SHP77 (cell line): ENCODE results near the gene TBC1D22A.
A peak's percentile ranks its signal among the peaks of the same experiment; 100 is the strongest.
"Not testable (repeated sequence)": the region's sequence is repeated elsewhere in the genome, so short reads cannot be mapped to it uniquely, and the experiment has no call there.

Source experiments
- DNase-seq, 2 experiments: peaks; one replicate each; lab custom pipeline; 2025; lab: John Stamatoyannopoulos, UW

Gene TBC1D22A

DNA sequence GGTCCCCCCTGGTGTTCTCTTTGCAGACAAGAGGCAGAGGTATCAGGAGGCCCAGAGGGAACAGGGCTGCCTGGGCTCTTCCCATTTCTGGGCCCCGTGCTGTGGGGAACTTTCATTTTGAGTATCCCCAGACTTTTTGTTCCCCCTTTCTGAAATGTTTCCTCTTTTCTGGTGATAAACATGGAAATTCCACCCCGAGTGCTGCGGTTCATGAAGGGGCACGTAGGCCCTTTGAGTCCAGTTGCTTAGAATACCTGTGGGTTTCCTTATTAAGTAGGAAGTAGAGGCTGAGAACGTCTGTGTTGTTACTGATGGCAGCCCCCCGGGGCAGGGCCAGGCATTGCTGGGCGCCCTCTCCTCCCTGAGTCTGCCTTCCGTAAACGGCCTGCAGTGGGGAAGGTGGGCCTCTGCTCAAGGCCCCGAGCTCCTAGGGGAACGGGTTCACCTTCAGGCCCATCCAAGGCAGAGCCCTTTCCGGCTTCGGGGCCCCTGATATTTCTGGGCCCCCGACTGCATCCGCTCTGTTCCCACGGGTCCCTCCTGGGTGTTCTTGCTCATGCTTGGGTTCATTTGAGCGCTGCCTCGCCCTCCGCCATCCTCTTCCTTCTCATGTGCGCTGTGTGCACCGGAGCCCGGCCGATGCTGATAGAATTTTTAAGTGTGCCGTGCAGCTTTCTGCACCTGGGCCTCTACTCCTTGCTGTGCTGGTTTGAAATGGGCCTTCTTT is 12.0 kb downstream of the TBC1D22A start:
- DNase-seq, result no peak

GRCh38 chr22:46774980-46775849 is 12.8 kb downstream of the TBC1D22A start:
- peak in 1 of 2 experiments; percentile 16 for DNase-seq

GRCh38 chr22:46775850-46776826 is 13.7 kb downstream of the TBC1D22A start:
- no peak for DNase-seq

- no peak for DNase-seq
Observed at GRCh38 chr22:46776876-46777608, 14.6 kb downstream of the TBC1D22A start.

DNA sequence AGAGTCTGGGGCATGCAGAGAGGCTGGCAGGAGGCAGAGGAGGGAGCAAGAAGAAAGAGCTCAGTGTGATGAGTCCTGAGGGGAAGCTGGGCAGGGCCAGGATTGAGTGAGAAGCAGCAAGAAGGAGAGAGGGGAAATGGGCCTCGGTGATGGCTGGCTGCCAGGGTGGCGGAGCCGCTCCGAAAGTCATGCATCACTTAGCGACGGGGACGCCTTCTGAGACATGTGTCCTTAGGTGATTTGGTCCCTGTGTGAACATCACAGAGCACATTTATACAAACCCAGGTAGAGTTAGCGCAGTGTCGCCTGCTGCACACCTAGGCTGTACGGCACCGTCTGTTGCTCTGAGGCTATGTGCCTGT is 15.1 kb downstream of the TBC1D22A start:
- no peak for DNase-seq

DNA sequence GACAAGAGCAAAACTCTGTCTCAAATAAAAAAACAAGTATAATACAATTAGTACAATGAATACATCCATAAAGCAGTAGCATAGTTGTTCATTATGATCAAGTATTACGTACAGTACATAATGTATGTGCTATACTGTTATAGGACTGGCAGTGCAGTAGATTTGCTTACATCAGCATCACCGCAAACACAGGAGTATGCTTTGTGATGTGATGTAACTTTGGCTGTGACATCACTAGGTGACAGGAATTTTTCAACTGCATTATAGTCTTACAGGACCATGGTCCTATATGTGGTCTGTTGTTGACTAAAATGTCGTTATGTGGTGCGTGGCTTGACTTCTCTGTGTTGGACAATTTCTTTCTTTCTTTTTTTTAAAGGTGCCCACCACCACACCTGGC is 16.6 kb downstream of the TBC1D22A start:
- DNase-seq, result no peak

- no peak for DNase-seq
Observed at GRCh38 chr22:46779651-46780050, 17.2 kb downstream of the TBC1D22A start.

DNA sequence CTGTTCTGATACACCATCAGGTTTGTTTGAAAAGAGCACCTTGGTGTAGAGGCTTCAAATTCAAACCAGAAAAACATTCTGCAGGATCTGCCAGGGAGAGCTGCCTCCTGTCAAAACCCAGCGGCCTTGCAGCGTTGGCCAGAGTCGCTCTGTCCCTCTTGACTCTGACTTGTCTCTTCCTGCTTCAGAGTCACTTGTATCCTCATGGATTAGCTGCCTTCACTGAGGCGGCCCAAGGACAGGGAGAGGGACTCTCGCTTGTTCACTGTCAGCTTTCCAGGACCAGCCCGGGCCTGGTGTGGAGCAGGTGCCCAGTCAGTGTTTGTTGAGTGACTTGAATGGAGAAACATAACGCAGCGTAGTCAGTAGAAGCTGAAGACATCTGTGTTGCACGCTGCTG is 18.0 kb downstream of the TBC1D22A start:
- peak in 1 of 2 experiments; percentile 39 for DNase-seq

- no peak for DNase-seq
Observed at GRCh38 chr22:46781291-46781690, 18.8 kb downstream of the TBC1D22A start.

DNA sequence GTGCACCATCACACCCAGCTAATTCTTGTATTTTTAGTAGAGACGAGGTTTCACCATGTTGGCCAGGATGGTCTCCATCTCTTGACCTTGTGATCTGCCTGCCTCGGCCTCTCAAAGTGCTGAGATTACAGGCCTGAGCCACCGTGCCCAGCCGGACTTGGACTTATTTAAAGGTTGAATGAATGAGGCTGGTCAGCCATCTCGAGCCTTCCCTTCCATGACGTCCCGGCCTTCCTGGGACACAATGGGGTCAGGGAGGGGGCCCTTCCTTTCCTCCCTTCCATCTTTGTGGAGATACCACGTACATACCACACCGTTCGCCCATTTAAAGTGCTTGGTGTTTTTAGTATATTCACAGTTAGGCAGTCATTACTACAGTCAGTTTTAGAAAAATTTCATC is 19.8 kb downstream of the TBC1D22A start:
- not testable (repeated sequence) for DNase-seq

DNA sequence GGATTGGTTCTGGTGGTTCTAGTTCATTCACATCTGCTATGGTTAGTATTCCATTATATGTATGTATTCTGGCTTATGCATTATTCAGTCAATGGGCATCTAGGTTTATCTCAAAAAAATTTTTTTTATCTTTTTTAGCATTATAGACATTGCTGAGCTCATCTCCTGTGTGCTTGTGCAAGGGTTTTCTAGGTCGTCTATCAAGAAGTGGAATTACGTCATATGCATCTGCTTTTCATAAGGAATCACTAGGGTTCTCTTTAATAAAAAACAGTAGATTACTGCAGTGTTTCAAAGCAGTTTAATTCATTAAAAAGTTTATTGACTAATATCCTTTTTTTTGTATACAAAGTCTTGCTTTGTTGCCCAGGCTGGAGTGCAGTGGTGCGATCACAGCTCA is 21.3 kb downstream of the TBC1D22A start:
- no peak for DNase-seq

GRCh38 chr22:46788441-46789172 is 26.2 kb downstream of the TBC1D22A start:
- DNase-seq, result no peak

GRCh38 chr22:46789992-46790391 is 27.5 kb downstream of the TBC1D22A start:
- no peak for DNase-seq

DNA sequence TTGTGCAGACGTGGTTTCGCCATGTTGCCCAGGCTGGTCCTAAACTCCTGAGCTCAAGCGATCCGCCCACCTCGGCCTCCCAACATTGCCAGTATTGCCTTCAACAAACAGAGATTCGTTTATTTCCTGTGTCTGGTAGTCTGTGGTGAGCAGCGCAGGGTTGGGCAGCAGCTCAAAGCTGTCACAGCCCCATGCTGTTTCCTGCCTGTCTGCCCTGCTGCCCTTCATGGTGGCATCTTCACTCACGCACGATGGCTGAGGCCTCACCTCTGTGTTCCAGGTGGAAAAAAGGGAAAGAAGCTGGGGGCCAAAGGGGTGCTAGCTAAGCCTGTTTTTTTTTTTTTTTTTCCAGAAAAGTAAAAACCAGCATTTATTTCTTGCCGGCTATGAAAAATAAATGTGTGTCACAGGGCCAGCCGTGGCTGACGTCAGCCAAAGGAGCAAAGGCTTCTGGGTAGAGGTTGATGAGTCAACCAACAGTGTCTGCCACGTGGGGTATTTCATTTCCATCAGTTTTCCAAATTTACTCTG is 28.8 kb downstream of the TBC1D22A start:
- peak; percentile 52 to 66 for DNase-seq

- DNase-seq, result no peak
Observed at GRCh38 chr22:46792061-46792796, 29.8 kb downstream of the TBC1D22A start.

DNA sequence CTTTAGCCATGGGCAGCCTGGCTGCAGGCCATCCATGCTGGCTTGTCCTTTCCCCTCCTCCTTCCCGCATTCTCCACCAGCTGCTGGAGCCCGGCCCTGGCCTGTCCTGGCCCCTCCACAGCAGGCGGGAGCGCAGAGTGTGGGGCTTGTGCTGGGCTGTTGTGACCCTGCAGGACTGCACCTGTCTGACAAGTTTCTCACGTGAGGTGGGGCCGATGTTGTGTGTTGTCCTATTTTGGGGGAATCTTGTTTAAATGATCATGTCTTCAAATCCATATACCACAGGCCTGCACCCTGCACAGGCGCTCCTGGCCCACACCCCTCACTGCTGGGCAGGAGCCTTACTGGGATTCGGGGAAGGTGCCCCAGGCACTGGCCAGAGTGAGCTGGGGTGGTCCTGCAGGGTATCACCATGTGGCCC is 30.4 kb downstream of the TBC1D22A start:
- DNase-seq, result no peak

DNA sequence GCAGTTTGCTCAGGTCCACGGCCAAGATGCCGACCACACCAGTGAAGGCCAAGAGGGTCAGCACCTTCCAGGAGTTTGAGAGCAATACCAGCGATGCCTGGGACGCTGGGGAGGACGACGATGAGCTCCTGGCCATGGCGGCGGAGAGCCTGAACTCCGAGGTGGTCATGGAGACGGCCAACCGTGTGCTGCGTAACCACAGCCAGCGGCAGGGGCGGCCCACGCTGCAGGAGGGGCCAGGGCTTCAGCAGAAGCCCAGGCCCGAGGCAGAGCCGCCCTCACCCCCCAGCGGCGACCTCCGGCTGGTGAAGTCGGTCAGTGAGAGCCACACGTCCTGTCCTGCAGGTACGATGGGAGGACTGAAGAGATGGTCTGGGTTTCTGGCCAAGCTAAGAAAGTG is 31.0 kb downstream of the TBC1D22A start:
- no peak for DNase-seq

- no peak for DNase-seq
Observed at GRCh38 chr22:46794067-46794466, 31.6 kb downstream of the TBC1D22A start.

DNA sequence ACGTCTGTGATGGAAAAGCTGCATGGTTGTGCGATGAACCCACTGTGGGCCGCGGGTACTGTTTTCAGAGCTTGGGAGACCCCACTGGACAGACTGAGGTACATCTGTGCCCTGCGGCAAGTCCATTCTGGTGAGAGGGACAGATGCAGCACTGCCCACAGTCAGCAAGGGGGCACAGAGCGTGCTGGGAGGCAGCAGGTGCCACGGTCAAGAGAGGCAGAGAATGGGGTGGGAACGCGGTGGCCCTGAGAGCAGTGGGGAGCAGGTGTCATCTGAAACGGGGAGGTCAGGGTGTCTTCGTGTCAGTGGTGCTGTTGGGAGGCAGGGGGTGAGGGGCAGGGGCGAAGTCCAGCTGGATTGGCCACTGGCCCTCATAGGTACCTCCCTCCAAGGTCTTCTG is 32.0 kb downstream of the TBC1D22A start:
- DNase-seq, result no peak

DNA sequence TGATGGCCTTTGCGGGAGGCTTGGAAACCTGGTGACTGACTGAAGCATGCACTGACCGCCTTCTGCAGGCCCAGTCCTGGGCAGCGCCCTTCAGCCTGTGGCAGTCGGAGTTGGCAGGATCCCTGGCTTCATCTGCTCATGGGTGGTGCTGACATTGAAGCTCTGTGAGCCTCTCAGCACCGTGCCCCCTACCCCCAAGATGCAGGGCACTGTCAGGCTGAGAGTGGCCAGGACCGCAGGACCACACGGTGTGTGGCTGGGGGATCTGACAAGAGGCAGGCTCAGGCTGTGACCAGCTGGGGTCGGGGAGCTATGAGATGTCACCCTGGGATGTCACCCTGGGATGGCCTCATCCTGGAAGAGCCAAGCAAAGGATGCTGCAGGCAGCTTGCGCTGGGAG is 32.7 kb downstream of the TBC1D22A start:
- no peak for DNase-seq
